Stimulated activated CD8-positive, alpha-beta memory T cell treated with anti-CD3 and anti-CD28 coated beads, Interleukin-7, amount 100 ng/mL, for 4 hours (primary cell): ENCODE measurements around the gene GET4.
A peak's percentile ranks its signal among the peaks of the same experiment; 100 is the strongest.
"Not testable (repeated sequence)": the region's sequence is repeated elsewhere in the genome, so short reads cannot be mapped to it uniquely, and the experiment has no call there.

Experiments used
- DNase-seq, 2 donors: peaks; one replicate each; pipeline ENCODE4 v3.0.0-alpha.2; 2020; ENCODE audit warnings: low read depth in 2 of 2

GET4 gene

GRCh38 chr7:915291-916218 is 39.2 kb downstream of the GET4 start:
- peak in 1 of 2 donors; percentile 43 for DNase-seq

DNA sequence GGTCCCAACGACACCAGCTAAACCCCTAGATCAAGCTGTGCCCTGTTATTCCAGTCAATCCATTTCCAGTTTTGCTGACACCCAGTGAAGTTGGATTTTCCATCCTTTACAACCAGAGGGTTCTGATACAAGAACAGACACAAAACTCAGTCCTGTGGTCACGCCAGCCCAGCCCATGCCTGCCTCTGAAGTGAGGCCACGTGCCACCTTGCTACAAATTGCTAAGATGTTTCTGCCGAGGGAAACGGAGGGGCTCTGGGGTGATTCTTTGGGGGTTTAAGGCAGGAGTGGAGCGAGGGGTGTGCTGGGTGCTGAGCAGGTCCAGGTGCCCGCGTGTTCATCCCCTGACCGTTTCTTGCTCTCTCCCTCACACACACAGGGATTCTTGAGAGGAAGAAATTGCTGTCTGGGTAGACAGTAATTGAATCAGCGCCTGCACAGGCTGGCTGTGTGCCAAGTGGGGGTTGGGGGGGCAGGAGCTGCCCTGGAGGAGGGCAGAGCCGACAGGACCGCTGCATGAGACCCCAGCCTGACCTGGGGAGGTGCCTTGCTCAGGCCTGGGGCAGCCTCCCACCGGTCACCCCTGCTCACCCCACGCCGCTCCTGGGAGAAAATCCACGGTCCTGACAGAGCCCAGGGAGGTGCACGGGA is 40.1 kb downstream of the GET4 start:
- DNase-seq = no peak

- no peak for DNase-seq
Observed at GRCh38 chr7:917255-918117, 41.1 kb downstream of the GET4 start.

DNA sequence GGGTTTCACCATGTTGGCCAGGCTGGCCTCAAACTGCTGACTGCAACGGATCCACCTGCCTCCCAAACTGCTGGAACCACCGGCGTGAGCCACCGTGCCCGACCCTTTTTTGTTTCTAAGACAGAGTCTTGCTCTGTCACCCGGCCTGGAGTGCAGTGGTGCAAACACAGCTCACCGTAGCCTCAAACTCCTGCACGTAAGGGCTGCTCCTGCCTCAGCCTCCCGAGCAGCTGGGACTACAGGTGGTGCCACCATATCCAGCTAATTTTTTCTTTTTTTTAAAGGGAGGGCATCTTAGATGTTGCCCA is 41.7 kb downstream of the GET4 start:
- DNase-seq = no peak

GRCh38 chr7:918441-919113 is 42.2 kb downstream of the GET4 start:
- DNase-seq = no peak

DNA sequence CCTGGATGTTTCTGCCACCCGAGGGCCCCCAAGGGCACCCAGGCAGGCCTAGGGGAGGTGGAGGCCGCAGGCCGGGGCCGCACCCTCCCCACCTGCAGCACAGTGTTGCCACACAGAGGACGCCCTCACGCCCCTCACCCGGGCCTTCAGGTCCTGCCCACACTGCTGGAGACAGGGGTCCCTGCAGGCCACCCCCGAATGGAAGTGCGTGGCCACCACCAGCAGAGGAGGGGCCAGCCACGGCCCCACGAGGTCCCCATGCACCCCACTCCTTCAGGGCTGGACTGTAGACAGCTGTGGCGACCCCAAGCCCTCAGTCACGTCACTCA is 42.7 kb downstream of the GET4 start:
- DNase-seq = no peak

- DNase-seq = no peak
Observed at GRCh38 chr7:919924-920341, 43.6 kb downstream of the GET4 start.

DNA sequence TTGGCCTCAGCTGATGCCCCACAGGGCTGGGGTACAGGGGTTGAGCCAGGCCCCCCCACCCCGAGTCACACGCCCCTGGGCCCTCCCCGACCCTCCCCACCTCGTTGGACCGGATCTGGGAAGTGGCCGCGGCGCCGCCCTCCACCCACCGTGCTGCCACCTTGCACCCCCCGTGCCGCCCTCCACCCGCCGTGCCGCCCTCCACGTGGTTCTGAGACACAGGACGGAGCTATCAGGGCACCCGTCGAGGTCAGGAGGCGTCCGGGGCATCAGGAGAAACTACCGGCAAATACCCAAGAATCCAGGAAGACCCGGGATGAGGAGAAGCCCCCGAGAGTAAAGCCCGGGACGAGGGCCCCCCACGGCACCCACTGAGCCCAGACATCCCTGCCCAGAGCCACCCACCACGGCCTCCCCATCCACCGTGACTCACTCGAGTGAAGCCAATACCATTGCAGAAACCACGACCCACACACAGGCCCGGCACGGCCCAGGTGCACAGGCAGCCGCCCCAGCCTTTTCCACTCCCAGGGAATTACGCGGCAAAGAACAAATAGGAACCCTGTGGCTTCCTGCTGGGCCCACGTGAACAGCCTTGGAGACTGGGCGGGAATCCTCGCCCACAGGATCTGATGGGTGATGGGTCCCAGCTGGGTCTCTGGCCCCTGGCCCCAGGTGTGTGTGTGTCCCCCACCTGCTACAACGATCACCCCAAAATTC is 44.2 kb downstream of the GET4 start:
- DNase-seq = peak in 1 of 2 donors; percentile 45

DNA sequence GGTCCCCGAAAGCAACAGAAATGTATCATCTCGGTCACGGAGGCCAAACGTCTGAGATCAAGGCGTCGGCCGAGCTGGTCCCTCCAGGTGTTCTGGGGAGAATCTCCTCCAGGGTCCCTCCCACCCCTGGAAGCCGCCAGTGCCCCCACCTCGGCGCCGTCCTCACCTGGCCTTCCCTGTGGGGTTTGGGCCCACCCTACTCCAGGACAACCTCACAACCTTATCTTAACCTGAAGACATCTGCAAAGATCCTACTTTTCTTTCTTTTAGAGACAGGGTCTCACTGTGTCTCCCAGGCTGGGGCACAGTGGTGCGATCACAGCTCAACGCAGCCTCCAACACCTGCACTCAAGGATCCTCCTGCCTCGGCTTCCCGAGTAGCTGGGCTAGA is 44.7 kb downstream of the GET4 start:
- DNase-seq = no peak

- no peak for DNase-seq
Observed at GRCh38 chr7:921581-922333, 45.4 kb downstream of the GET4 start.

- DNase-seq = peak; percentile 53 to 66
Observed at GRCh38 chr7:922334-923107, 46.2 kb downstream of the GET4 start.

GRCh38 chr7:923108-924041 is 47.0 kb downstream of the GET4 start:
- peak; percentile 93 to 94 for DNase-seq

DNA sequence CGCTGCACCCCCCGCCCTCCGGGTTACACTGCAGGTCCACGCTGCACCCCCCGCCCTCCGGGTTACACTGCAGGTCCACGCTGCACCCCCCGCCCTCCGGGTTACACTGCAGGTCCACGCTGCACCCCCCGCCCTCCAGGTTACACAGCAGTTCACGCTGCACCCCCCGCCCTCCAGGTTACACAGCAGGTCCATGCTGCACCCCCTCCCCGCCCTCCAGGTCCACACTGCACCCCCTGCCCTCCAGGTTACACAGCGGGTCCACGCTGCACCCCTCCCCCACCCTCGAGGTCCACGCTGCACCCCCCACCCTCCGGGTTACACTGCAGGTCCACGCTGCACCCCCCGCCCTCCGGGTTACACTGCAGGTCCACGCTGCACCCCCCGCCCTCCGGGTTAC is 47.7 kb downstream of the GET4 start:
- DNase-seq = not testable (repeated sequence)

GRCh38 chr7:924541-925231 is 48.3 kb downstream of the GET4 start:
- peak; percentile 48 to 73 for DNase-seq

GRCh38 chr7:925601-926000 is 49.2 kb downstream of the GET4 start:
- DNase-seq = peak; percentile 65 to 89

DNA sequence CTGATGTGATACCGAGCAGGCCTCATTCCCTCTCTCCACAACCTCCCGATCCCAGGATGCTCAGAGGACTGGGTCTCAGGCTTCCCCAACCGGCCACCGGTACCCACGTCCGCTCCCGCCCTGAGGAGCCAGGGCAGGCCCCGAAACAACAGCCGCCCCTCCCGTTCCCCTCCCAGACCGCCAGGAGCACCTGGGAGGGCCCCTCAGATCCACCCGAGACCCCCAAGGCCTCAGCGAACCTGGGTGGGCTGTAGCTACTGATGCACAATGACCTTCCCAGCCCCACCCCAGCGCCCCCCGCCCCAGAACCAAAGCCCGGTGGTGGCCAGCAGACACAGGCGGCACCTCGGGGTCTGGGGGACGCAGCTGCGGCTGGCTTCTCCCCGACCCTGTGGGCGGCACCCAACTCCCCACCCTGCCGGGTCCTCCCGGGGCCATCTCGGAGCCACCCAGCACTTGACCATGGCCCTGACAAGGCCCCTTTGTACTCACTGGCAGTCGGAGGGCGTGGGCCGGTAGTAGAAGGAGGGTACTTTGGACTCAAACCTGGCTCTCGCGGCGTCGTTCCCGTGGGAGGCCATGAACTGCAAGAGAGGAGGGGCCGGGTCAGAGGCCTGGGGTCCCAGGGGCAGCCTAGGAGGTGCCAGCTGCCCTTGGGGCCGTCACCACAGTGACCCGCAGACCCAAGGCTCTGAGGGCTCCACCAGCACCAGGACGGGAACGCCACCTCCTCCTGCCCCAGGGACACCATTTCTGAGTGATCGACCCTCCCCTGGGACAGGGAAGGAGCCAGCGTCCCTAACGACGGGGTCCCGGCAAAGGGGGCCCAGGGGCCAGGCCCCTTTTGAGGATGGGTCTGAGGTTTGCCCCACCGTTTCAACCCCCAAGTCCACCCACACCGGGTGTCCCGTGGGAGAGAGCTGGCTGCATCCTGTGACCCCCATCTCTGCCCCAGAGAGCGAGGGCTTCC is 50.0 kb downstream of the GET4 start:
- no peak for DNase-seq
